Tongue (tissue), 2 donors: Measurements from ENCODE around the gene KIF25. TPM values are rescaled to one million over a fixed set of nuclear protein-coding genes. Genes with fewer than 3 reads are reported as not detected.

Experiments
- DNase-seq: peaks from one replicate; pipeline ENCODE4 v3.0.0-alpha.2; 2015
- total RNA-seq: library from RNA; depleted of rRNA; stranded (reverse); fragments of >200 nt; gene quantifications from one replicate; pipeline ENCODE4 v1.2.3, GENCODE V29; 2014

Gene KIF25
- total RNA-seq, 1 donor from 2014 or later, result 0.82 TPM

GRCh38 chr6:168037242-168037641 lies 39.8 kb downstream of the KIF25 start:
- DNase-seq, result no peak

GRCh38 chr6:168037856-168038255 lies 40.4 kb downstream of the KIF25 start:
- no peak for DNase-seq

GRCh38 chr6:168038576-168039140 lies 41.2 kb downstream of the KIF25 start:
- DNase-seq, result no peak

GRCh38 chr6:168039301-168039700 lies 41.8 kb downstream of the KIF25 start:
- no peak for DNase-seq

- DNase-seq, result no peak
These were observed 42.4 kb downstream of the KIF25 start for GRCh38 chr6:168039849-168040248.

GRCh38 chr6:168040856-168041496 lies 43.5 kb downstream of the KIF25 start:
- no peak for DNase-seq

- no peak for DNase-seq
These were observed 44.5 kb downstream of the KIF25 start for GRCh38 chr6:168041928-168042327.

- DNase-seq, result no peak
These were observed 45.1 kb downstream of the KIF25 start for GRCh38 chr6:168042426-168043192.

- DNase-seq, result no peak
These were observed 45.8 kb downstream of the KIF25 start for GRCh38 chr6:168043193-168043847.

- no peak for DNase-seq
These were observed 46.5 kb downstream of the KIF25 start for GRCh38 chr6:168043848-168044415.

GRCh38 chr6:168044521-168045130 lies 47.2 kb downstream of the KIF25 start:
- no peak for DNase-seq

- no peak for DNase-seq
These were observed 47.7 kb downstream of the KIF25 start for GRCh38 chr6:168045141-168045691.

- peak; percentile 80 for DNase-seq
These were observed 48.5 kb downstream of the KIF25 start for GRCh38 chr6:168045706-168046620.

- DNase-seq, result no peak
These were observed 49.2 kb downstream of the KIF25 start for GRCh38 chr6:168046696-168047095.

- DNase-seq, result peak; percentile 71
These were observed 50.6 kb downstream of the KIF25 start for GRCh38 chr6:168047841-168048723.

- no peak for DNase-seq
These were observed 51.2 kb downstream of the KIF25 start for GRCh38 chr6:168048724-168049025.

GRCh38 chr6:168049277-168049676 lies 51.8 kb downstream of the KIF25 start:
- DNase-seq, result no peak

- DNase-seq, result no peak
These were observed 52.3 kb downstream of the KIF25 start for GRCh38 chr6:168049706-168050224.

GRCh38 chr6:168050225-168050880 lies 52.9 kb downstream of the KIF25 start:
- DNase-seq, result no peak
